ENCODE measurements around the gene HCN2. TPM values are rescaled to one million over a fixed set of nuclear protein-coding genes. Genes with fewer than 3 reads are reported as not detected.
A peak's percentile ranks its signal among the peaks of the same experiment; 100 is the strongest.
"Not testable (repeated sequence)": the region's sequence is repeated elsewhere in the genome, so short reads cannot be mapped to it uniquely, and the experiment has no call there.

HCN2 gene
- total and polyA plus RNA-seq, 12 donors: 0.74 to 9.1 (median 3.6) TPM

DNA sequence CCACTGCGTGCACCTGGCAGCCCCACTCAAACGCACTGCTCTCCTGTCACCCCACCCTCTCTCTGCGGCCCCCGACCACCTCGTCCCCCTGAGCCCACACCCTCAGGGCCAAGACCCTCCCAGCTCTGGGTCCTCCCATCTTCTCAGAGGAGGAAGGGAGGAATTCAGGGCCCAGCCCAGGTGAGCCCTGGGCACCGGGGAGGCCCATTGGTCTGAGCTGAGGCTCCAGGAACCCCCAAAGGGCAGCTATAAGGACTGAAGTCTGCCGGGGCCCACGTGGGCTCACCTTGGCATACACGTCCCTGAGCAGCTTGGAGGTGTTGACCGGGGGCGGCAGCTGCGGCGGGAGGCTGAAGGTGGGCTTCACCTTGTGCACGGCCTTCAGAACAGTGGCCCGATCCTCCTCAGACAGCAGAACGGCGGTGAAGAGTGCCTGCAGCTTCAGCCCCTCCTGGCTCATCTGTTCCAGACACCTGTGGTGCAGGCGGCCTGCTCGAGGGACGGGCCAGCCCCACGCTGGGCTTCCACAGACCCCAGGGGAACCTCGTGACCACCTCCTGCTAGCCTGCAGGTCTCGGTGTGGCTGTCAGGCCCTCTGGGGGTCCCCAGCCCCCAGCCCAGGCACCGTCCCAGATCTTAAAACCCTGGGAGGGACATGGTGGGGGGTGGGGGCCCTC lies 34.9 kb downstream of the HCN2 start:
- DNase-seq: no peak
- H3K4me3 ChIP-seq: no peak overlapping the region
- peaks cover 0 to 64% of the 10 kb centered on the region in 2 donors for H3K36me3 ChIP-seq (replicated peaks in 1 of 2)
- no peaks in the 10 kb centered on the region for H3K27me3 ChIP-seq
- H3K9me3 ChIP-seq (replicated peaks in 1 of 3): no peaks in the 10 kb centered on the region
- H3K4me1 ChIP-seq (replicated peaks in 1 of 2): no peaks in the 10 kb centered on the region
- intact Hi-C loops (cut with DNase I): no loop called here
- no peak overlapping the region for H3K27ac ChIP-seq
- TF ChIP-seq, protein P1, sequence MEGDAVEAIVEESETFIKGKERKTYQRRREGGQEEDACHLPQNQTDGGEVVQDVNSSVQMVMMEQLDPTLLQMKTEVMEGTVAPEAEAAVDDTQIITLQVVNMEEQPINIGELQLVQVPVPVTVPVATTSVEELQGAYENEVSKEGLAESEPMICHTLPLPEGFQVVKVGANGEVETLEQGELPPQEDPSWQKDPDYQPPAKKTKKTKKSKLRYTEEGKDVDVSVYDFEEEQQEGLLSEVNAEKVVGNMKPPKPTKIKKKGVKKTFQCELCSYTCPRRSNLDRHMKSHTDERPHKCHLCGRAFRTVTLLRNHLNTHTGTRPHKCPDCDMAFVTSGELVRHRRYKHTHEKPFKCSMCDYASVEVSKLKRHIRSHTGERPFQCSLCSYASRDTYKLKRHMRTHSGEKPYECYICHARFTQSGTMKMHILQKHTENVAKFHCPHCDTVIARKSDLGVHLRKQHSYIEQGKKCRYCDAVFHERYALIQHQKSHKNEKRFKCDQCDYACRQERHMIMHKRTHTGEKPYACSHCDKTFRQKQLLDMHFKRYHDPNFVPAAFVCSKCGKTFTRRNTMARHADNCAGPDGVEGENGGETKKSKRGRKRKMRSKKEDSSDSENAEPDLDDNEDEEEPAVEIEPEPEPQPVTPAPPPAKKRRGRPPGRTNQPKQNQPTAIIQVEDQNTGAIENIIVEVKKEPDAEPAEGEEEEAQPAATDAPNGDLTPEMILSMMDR (IDR thresholded peaks at IDR 0.05): no peak
- no peak for TF ChIP-seq POLR2A (IDR thresholded peaks at IDR 0.05)
- WGBS, 4 donors: 90 to 96% (median 92%) methylated on average over 14 to 24 of the region's 24 CpGs

GRCh38 chr19:625257-625656 lies 35.6 kb downstream of the HCN2 start:
- peaks cover 0 to 57% of the 10 kb centered on the region in 2 donors for H3K36me3 ChIP-seq (replicated peaks in 1 of 2)
- WGBS, 4 donors: 93 to 96% (median 95%) methylated on average over 4 to 5 of the region's 5 CpGs
- H3K27me3 ChIP-seq: no peaks in the 10 kb centered on the region
- no peak for TF ChIP-seq POLR2A (IDR thresholded peaks at IDR 0.05)
- TF ChIP-seq, protein P1 (IDR thresholded peaks at IDR 0.05): no peak
- H3K27ac ChIP-seq: no peak overlapping the region
- intact Hi-C loops (cut with DNase I): no loop called here
- H3K4me3 ChIP-seq: no peak overlapping the region
- no peaks in the 10 kb centered on the region for H3K4me1 ChIP-seq (replicated peaks in 1 of 2)
- H3K9me3 ChIP-seq (replicated peaks in 1 of 3): no peaks in the 10 kb centered on the region
- DNase-seq: no peak

GRCh38 chr19:626566-626965 lies 36.9 kb downstream of the HCN2 start:
- DNase-seq; H3K4me3 ChIP-seq; H3K9me3 ChIP-seq (replicated peaks in 1 of 3); intact Hi-C loops (cut with DNase I); H3K27me3 ChIP-seq; H3K4me1 ChIP-seq (replicated peaks in 1 of 2); H3K27ac ChIP-seq: not testable (repeated sequence)
- H3K36me3 ChIP-seq (replicated peaks in 1 of 2): peaks cover 0 to 47% of the 10 kb centered on the region in 2 donors
- WGBS, 4 donors: 92 to 96% (median 95%) methylated on average over 7 of the region's 7 CpGs

DNA sequence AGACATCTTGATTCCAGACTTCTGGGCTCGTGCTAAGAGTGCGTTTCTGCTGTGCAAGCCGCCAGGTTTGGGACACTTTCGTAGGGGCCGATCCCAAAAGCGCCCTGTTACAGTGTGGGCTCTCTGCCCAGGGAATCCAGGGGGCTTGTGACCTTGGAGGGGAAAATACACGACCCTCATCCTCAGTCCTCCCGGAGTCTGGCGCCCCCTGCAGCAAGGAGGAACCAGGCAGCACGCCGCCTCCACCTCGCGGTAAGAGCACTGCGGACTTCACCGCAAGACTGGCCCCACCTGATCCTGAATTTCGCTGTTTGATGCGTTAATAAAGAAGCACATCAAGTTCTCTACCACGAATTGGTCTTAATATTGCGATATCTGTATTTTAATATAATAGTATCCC lies 38.5 kb downstream of the HCN2 start:
- TF ChIP-seq, protein P1 (IDR thresholded peaks at IDR 0.05): peak in 4 of 6 experiments; percentile 16 to 31 (median 22)
- TF ChIP-seq POLR2A (IDR thresholded peaks at IDR 0.05): no peak
- intact Hi-C loops (cut with DNase I): no loop called here
- H3K4me3 ChIP-seq: no peak overlapping the region
- peaks cover 0 to 31% of the 10 kb centered on the region in 2 donors for H3K36me3 ChIP-seq (replicated peaks in 1 of 2)
- no peaks in the 10 kb centered on the region for H3K9me3 ChIP-seq (replicated peaks in 1 of 3)
- DNase-seq: no peak
- no peak overlapping the region for H3K27ac ChIP-seq
- WGBS, 4 donors: 81 to 92% (median 88%) methylated on average over 13 to 19 of the region's 19 CpGs
- no peaks in the 10 kb centered on the region for H3K27me3 ChIP-seq
- H3K4me1 ChIP-seq (replicated peaks in 1 of 2): peaks cover 9 to 13% of the 10 kb centered on the region in 2 donors

DNA sequence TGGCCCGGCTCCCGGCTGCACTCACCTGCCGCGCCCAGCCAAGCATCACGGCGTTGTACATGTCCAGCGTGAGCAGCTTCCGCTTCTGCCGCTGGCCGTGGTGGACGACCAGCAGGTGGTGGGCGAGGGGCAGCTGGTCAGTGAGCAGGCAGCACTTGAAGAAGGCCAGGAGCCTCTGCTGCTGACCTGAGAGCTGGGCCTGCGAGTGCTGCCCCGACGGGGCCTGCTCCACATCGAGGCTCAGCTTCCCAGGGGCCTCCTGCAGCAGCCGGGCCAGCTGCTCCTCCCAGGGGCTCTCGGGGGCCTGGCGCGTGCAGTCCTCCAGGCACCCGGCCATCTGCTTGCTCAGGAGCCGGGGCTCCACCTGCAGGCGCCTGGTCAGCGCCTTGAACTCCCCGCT lies 39.8 kb downstream of the HCN2 start:
- H3K27me3 ChIP-seq; H3K27ac ChIP-seq; intact Hi-C loops (cut with DNase I); H3K9me3 ChIP-seq (replicated peaks in 1 of 3); H3K4me3 ChIP-seq: not testable (repeated sequence)
- 71 to 86% (median 78%) methylated on average over 10 to 25 of the region's 25 CpGs for WGBS, 4 donors
- Histone ChIP-seq H3K4me1 (replicated peaks in 1 of 2) (peaks cover 9 to 21% of the 10 kb centered on the region in 2 donors), H3K36me3 (replicated peaks in 1 of 2) (peaks cover 0 to 23% of the 10 kb centered on the region in 2 donors)
- peak in 1 of 7 donors; percentile 65 for DNase-seq
